DOHH2 (cell line): ENCODE measurements around the gene FLVCR1.

ENCODE experiments used
- CTCF ChIP-seq: fragments of 200-600 bp; sonication (generic); IDR thresholded peaks from one replicate; pipeline ENCODE4 v1.5.1; 2014; ENCODE audit warnings: antibody characterized with exemption, mild to moderate bottlenecking, low read depth, low read length; ENCODE audit not compliant: poor library complexity, severe bottlenecking
- EZH2phosphoT487 ChIP-seq: fragments of 200-600 bp; sonication (generic); IDR thresholded peaks from 2 replicates; pipeline ENCODE4 v1.6.1; 2017; ENCODE audit warnings: borderline replicate concordance, mild to moderate bottlenecking, antibody characterized with exemption, low read length, moderate library complexity, mixed read lengths

- TF ChIP-seq CTCF (no peak), EZH2phosphoT487 (no peak)
Measured at GRCh38 chr1:212871976-212872375, 13.9 kb downstream of the FLVCR1 start.
